Ovary (tissue), 3 donors: ENCODE data around the gene LGR6.

Source experiments
- CTCF ChIP-seq, 3 donors: fragments of 450-650 bp in 2 of 3; fragments of 200-600 bp in 1 of 3; IDR thresholded peaks; one replicate each; pipeline versions ENCODE4 v1.5.1 to v1.8.0; 2016 to 2022; ENCODE audit warnings: antibody characterized with exemption in 3 of 3, mild to moderate bottlenecking in 1 of 3
- POLR2A ChIP-seq: fragments of 450-650 bp; IDR thresholded peaks from one replicate; pipeline ENCODE4 v1.6.1; 2017; ENCODE audit warnings: antibody characterized with exemption, mild to moderate bottlenecking, moderate library complexity
- donor health status: DM: no; HTN: no; CAD: no.

DNA sequence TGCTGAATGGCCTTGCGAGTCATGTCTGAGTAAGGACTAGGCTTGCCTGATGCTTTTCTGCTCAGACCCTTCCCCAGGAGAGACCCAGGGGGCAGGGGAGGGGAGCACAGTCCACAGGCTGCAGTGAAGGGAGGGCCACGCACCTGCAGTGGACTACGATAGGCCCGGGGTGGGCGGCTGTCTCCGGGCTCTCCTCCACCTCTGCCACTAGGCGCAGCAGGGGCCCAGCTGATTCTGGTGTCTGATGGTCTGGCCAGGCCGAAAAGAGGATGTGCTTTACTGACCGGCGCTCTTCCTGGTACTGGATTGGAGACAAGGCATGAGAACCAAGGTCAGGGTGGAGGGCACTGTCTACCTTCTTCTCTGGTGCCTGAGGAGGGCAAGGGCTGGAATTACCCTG, 41.2 kb upstream of the LGR6 start:
- TF ChIP-seq CTCF (IDR thresholded peaks at IDR 0.05) (no peak), POLR2A (no peak)
